H9 (cell line): ENCODE measurements around the gene GMCL1. TPM values are rescaled to one million over a fixed set of nuclear protein-coding genes. Genes with fewer than 3 reads are reported as not detected.

ENCODE experiments used
- DNase-seq: peaks from one replicate; pipeline ENCODE4 v3.0.0-alpha.2; 2017
- H2AFZ ChIP-seq: one replicate; pipeline ENCODE4 v1.6.1; 2013; ENCODE audit warnings: mild to moderate bottlenecking, low read length, control low read depth, moderate library complexity
- H2AK5ac ChIP-seq: 2 replicates; pipeline ENCODE4 v1.6.1; 2013; ENCODE audit warnings: low read length, control low read depth, mixed read lengths; ENCODE audit not compliant: insufficient read length
- H2BK120ac ChIP-seq: one replicate; pipeline ENCODE4 v1.6.1; 2013; ENCODE audit warnings: low read depth, mild to moderate bottlenecking, low read length, control low read depth, inconsistent platforms; ENCODE audit not compliant: poor library complexity, severe bottlenecking
- H2BK12ac ChIP-seq: 2 replicates; pipeline ENCODE4 v1.6.1; 2013; ENCODE audit warnings: low read length, control low read depth, mixed read lengths, low read depth; ENCODE audit not compliant: insufficient read length
- H2BK15ac ChIP-seq: 2 replicates; pipeline ENCODE4 v1.6.1; 2013; ENCODE audit warnings: low read depth, low read length, control low read depth
- H2BK20ac ChIP-seq: one replicate; pipeline ENCODE4 v1.6.1; 2013; ENCODE audit warnings: low read depth, mild to moderate bottlenecking, low read length, control low read depth, inconsistent platforms; ENCODE audit not compliant: poor library complexity, severe bottlenecking
- H2BK5ac ChIP-seq: 2 replicates; pipeline ENCODE4 v1.6.1; 2013; ENCODE audit warnings: low read length, control low read depth, mixed read lengths; ENCODE audit not compliant: insufficient read length
- H3K14ac ChIP-seq: 2 replicates; pipeline ENCODE4 v1.6.1; 2013; ENCODE audit warnings: low read length, control low read depth; ENCODE audit not compliant: insufficient read depth
- H3K18ac ChIP-seq: 2 replicates; pipeline ENCODE4 v1.6.1; 2013; ENCODE audit warnings: low read depth, mild to moderate bottlenecking, mixed read lengths, low read length, control low read depth; ENCODE audit not compliant: insufficient read length
- H3K23ac ChIP-seq: 2 replicates; pipeline ENCODE4 v1.6.1; 2013; ENCODE audit warnings: low read length, control low read depth, mixed read lengths, low read depth; ENCODE audit not compliant: insufficient read length
- H3K23me2 ChIP-seq: 2 replicates; pipeline ENCODE4 v1.6.1; 2013; ENCODE audit warnings: low read depth, mild to moderate bottlenecking, mixed read lengths, low read length, control low read depth; ENCODE audit not compliant: insufficient read length, poor library complexity, severe bottlenecking
- H3K27ac ChIP-seq: 2 replicates; pipeline ENCODE4 v1.5.1; 2013; ENCODE audit warnings: low read length, control low read depth, mixed read lengths, low read depth; ENCODE audit not compliant: insufficient read length
- H3K27me3 ChIP-seq: 2 replicates; pipeline ENCODE4 v1.6.1; 2013; ENCODE audit warnings: low read length, control low read depth, inconsistent platforms; ENCODE audit not compliant: insufficient read depth
- H3K4ac ChIP-seq: 2 replicates; pipeline ENCODE4 v1.6.1; 2013; ENCODE audit warnings: low read depth, mild to moderate bottlenecking, control low read depth, inconsistent platforms, low read length, moderate library complexity
- H3K4me1 ChIP-seq: 2 replicates; pipeline ENCODE4 v1.6.1; 2013; ENCODE audit warnings: low read length, control low read depth, inconsistent platforms; ENCODE audit not compliant: insufficient read depth
- H3K4me2 ChIP-seq: 2 replicates; pipeline ENCODE4 v1.6.1; 2013; ENCODE audit warnings: low read length, control low read depth, mixed read lengths; ENCODE audit not compliant: insufficient read length, insufficient read depth
- H3K56ac ChIP-seq: 2 replicates; pipeline ENCODE4 v1.6.1; 2013; ENCODE audit warnings: low read depth, mild to moderate bottlenecking, mixed read lengths, low read length, control low read depth; ENCODE audit not compliant: insufficient read length
- H3K79me1 ChIP-seq: 2 replicates; pipeline ENCODE4 v1.6.1; 2013; ENCODE audit warnings: low read depth, mild to moderate bottlenecking, moderate library complexity, low read length, control low read depth, inconsistent platforms; ENCODE audit not compliant: insufficient read depth, poor library complexity, severe bottlenecking
- H3K79me2 ChIP-seq: 2 replicates; pipeline ENCODE4 v1.6.1; 2013; ENCODE audit warnings: low read length, control low read depth, inconsistent platforms; ENCODE audit not compliant: insufficient read depth
- H3K9ac ChIP-seq: 2 replicates; pipeline ENCODE4 v1.6.1; 2013; ENCODE audit warnings: low read length, control low read depth, mixed read lengths; ENCODE audit not compliant: insufficient read length; ENCODE audit errors: extremely low read depth
- H3K9me3 ChIP-seq: one replicate; pipeline ENCODE4 v1.6.1; 2013; ENCODE audit warnings: low read depth, low read length, inconsistent platforms; ENCODE audit not compliant: control insufficient read depth
- H3T11ph ChIP-seq: one replicate; pipeline ENCODE4 v1.6.1; 2013; ENCODE audit warnings: mild to moderate bottlenecking, low read length, control low read depth, inconsistent platforms
- H4K20me1 ChIP-seq: one replicate; pipeline ENCODE4 v1.6.1; 2013; ENCODE audit not compliant: control insufficient read depth, insufficient read length, insufficient read depth
- H4K5ac ChIP-seq: 2 replicates; pipeline ENCODE4 v1.6.1; 2013; ENCODE audit warnings: low read depth, mild to moderate bottlenecking, mixed read lengths, low read length, control low read depth; ENCODE audit not compliant: insufficient read length
- H4K8ac ChIP-seq: replicated peaks from 2 replicates; pipeline ENCODE4 v1.6.1; 2013; ENCODE audit warnings: low read length, control low read depth, mixed read lengths, low read depth; ENCODE audit not compliant: insufficient read length
- H4K91ac ChIP-seq: 2 replicates; pipeline ENCODE4 v1.6.1; 2013; ENCODE audit warnings: low read depth, mild to moderate bottlenecking, moderate library complexity, mixed read lengths, low read length, control low read depth; ENCODE audit not compliant: insufficient read length
- H3K27ac Mint-ChIP-seq, 3 experiments: 2 replicates in 2 of 3; 3 replicates in 1 of 3; pipeline ENCODE4 v1.8.0; 2020 to 2021; ENCODE audit warnings: mixed read lengths in 3 of 3, mild to moderate bottlenecking in 1 of 3, moderate library complexity in 1 of 3
- H3K27me3 Mint-ChIP-seq: 2 replicates; pipeline ENCODE4 v1.8.0; 2021; ENCODE audit warnings: low read depth, mild to moderate bottlenecking, moderate library complexity, mixed read lengths
- H3K36me3 Mint-ChIP-seq, 3 experiments: 2 replicates in 2 of 3; 3 replicates in 1 of 3; pipeline ENCODE4 v1.8.0; 2020 to 2021; ENCODE audit warnings: low read depth in 3 of 3, mixed read lengths in 3 of 3; ENCODE audit not compliant: insufficient read depth in 1 of 3
- H3K4me1 Mint-ChIP-seq, 2 experiments: 2 replicates each; pipeline ENCODE4 v1.8.0; 2020; ENCODE audit warnings: mixed read lengths in 2 of 2
- H3K4me3 Mint-ChIP-seq, 2 experiments: 2 replicates in 1 of 2; 3 replicates in 1 of 2; pipeline ENCODE4 v1.8.0; 2020 to 2021; ENCODE audit warnings: mild to moderate bottlenecking in 2 of 2, mixed read lengths in 2 of 2, moderate library complexity in 1 of 2
- H3K9me3 Mint-ChIP-seq, 2 experiments: 2 replicates in 1 of 2; 3 replicates in 1 of 2; pipeline ENCODE4 v1.8.0; 2020; ENCODE audit warnings: mild to moderate bottlenecking in 2 of 2, mixed read lengths in 2 of 2, moderate library complexity in 1 of 2
- WGBS: extraction: QIAGEN DNeasy Blood & Tissue Kit; methylation state at CpG from one replicate; pipeline ENCODE4 v1.1.7; 2013; ENCODE audit warnings: missing lambda C conversion rate, low lambda C conversion rate, mixed read lengths; ENCODE audit not compliant: insufficient read length; ENCODE audit errors: extremely low coverage; 5-methylcytosine and 5-hydroxymethylcytosine counted together
- total RNA-seq: library from RNA; stranded (reverse); gene quantifications from 2 replicates; pipeline ENCODE4 v1.2.1, GENCODE V29; 2021
- TF ChIP-seq, protein P1 (sequence below): fragments of 200-600 bp; sonication (generic); conservative IDR thresholded peaks from 3 replicates; pipeline ENCODE4 v1.8.0; 2021; ENCODE audit warnings: antibody characterized with exemption, mild to moderate bottlenecking

Gene GMCL1
- total RNA-seq, 1 experiment from 2014 or later, result 18.6 TPM

DNA sequence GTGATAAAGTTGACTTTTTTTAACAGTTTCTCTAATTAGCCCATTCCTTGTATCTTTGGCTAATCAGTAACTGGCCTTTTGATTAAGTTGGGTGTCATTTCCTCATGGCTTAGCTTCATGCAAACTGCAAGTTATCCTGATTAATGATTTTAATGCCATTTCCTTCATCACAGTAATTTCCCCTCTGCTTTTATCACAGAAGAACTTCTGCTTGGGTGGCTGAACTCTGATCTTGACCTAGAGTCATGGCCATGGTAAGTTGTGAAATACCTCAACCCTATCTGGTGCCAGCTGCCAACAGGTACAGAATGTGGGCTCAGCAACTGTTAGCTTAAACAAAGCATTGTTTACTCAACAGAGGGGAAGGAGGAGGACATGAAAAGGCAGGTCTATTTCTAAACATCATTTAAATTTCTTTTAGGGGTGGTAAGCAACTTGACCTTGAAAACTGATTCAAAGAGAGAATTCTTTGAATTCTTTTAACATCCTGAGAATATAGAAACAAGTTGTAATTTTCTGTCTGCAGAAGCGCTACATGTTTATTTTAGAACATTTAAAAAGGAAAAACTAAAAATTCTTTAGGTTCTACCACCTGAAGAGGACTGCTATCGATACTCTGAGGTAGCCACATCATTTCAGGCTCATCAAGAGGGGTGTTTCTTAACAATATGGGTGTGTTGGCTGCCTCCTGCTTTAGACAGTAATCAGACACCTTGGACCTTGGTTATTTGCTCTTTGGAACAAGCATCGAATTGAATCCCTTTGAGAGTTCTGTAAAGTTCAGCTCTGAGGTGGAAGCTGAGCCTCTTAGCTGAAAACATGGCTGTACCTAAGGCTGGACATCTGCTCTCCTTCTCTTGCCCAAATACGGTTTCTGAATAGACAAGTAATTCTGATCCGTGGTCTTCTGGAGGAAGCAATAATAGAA lies 47.9 kb upstream of the GMCL1 start:
- no peak overlapping the region for H2BK15ac ChIP-seq
- no CpG with 5 or more reads among the region's 5 CpGs for WGBS
- no peak overlapping the region for H3K4me2 ChIP-seq
- no peak overlapping the region for H2AK5ac ChIP-seq
- no peak for DNase-seq
- no peak overlapping the region for H3K14ac ChIP-seq
- no peaks in the 10 kb centered on the region for H3K23me2 ChIP-seq
- H3K4me1 Mint-ChIP-seq, result peaks cover 37 to 42% of the 10 kb centered on the region in 2 experiments
- H3K9me3 ChIP-seq, result no peaks in the 10 kb centered on the region
- no peak overlapping the region for H3K56ac ChIP-seq
- H2AFZ ChIP-seq, result no peak overlapping the region
- no peak overlapping the region for H3K4ac ChIP-seq
- no peaks in the 10 kb centered on the region for H3K79me1 ChIP-seq
- H3K27me3 ChIP-seq, result no peaks in the 10 kb centered on the region
- TF ChIP-seq, protein P1, sequence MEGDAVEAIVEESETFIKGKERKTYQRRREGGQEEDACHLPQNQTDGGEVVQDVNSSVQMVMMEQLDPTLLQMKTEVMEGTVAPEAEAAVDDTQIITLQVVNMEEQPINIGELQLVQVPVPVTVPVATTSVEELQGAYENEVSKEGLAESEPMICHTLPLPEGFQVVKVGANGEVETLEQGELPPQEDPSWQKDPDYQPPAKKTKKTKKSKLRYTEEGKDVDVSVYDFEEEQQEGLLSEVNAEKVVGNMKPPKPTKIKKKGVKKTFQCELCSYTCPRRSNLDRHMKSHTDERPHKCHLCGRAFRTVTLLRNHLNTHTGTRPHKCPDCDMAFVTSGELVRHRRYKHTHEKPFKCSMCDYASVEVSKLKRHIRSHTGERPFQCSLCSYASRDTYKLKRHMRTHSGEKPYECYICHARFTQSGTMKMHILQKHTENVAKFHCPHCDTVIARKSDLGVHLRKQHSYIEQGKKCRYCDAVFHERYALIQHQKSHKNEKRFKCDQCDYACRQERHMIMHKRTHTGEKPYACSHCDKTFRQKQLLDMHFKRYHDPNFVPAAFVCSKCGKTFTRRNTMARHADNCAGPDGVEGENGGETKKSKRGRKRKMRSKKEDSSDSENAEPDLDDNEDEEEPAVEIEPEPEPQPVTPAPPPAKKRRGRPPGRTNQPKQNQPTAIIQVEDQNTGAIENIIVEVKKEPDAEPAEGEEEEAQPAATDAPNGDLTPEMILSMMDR, result no peak
- no peak overlapping the region for H4K91ac ChIP-seq
- peak overlapping the region; percentile 90 for H2BK12ac ChIP-seq
- H3K4me3 Mint-ChIP-seq, result no peak overlapping the region
- no peak overlapping the region for H2BK20ac ChIP-seq
- no peak overlapping the region; a peak in 1 of 7 replicates for H3K27ac Mint-ChIP-seq
- H2BK120ac ChIP-seq, result no peak overlapping the region
- H3K9ac ChIP-seq, result no peak overlapping the region
- H3K36me3 Mint-ChIP-seq, result peaks cover 0 to 6% (median 2%) of the 10 kb centered on the region in 3 experiments; a peak in 2 of 7 replicates
- no peaks in the 10 kb centered on the region for H4K20me1 ChIP-seq
- peaks cover 11% of the 10 kb centered on the region for H3K4me1 ChIP-seq
- H3K27me3 Mint-ChIP-seq, result no peaks in the 10 kb centered on the region
- H3K23ac ChIP-seq, result peak overlapping the region; percentile 41
- H2BK5ac ChIP-seq, result no peak overlapping the region
- H3K9me3 Mint-ChIP-seq, result peaks cover 5 to 6% of the 10 kb centered on the region in 2 experiments; a peak in 4 of 5 replicates
- no peaks in the 10 kb centered on the region for H3K79me2 ChIP-seq
- H3K27ac ChIP-seq, result no peak overlapping the region
- H3K18ac ChIP-seq, result peak overlapping the region; percentile 46
- H3T11ph ChIP-seq, result peak overlapping the region; percentile 27
- H4K5ac ChIP-seq, result no peak overlapping the region
- no peak overlapping the region for H4K8ac ChIP-seq
